ENCODE results near the gene LHFPL2. TPM values are rescaled to one million over a fixed set of nuclear protein-coding genes. Genes with fewer than 3 reads are reported as not detected.

The LHFPL2 gene
- total RNA-seq, 1 experiment from 2014 or later = 17.9 TPM

DNA sequence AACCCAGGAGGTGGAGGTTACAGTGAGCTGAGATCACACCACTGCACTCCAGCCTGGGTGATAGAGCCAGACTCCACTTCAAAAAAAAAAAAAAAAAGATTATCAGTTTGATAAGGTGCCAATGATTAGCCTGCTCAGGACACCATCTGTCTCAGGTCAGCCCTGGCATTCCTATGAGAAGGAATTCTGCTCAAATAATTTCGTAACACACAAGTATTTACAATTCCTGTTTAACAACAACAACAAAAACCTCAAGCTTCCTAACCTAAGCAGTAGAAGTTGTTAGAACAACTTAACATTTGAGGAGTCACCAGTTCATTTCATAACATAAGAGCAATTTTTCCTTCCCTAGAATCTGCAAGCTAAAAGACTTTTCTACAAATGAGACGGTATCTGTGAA is 85.0 kb downstream of the LHFPL2 start:
- BruUV-seq (replicated peaks) = TSS peak; percentile 25
- H3K9ac ChIP-seq (ENCODE audit: low read length) = no peak overlapping the region
- H2AFZ ChIP-seq (ENCODE audit: low read depth, low read length, poor library complexity, severe bottlenecking) = no peak overlapping the region
- ATAC-seq (no peak), DNase-seq (ENCODE audit: low read depth, low spot score) (no peak)
- RAD21 ChIA-PET (ENCODE audit: low non-redundant PET in 1 of 2, low total read pairs in 2 of 2, uncharacterized antibody in 2 of 2, unreplicated experiment in 2 of 2) = no interaction called here
- no peaks in the 10 kb centered on the region for H4K20me1 ChIP-seq (ENCODE audit: insufficient read depth)
- peaks cover 0 to 12% of the 10 kb centered on the region in 2 experiments; a peak in 2 of 4 replicates for H3K4me1 ChIP-seq (ENCODE audit: control insufficient read depth in 1 of 2, insufficient read depth in 2 of 2, low read length in 2 of 2)
- H3K27ac ChIP-seq (ENCODE audit: low read depth, low read length) = no peak overlapping the region
- no peaks in the 10 kb centered on the region for H3K9me3 ChIP-seq (ENCODE audit: control insufficient read depth in 1 of 2, insufficient read depth in 1 of 2, low read depth in 1 of 2, low read length in 2 of 2)
- CTCF ChIA-PET = no interaction called here
- H3K4me3 ChIP-seq (replicated peaks in 1 of 2; ENCODE audit: low read depth in 1 of 2, low read length in 2 of 2) = no peak overlapping the region
- intact Hi-C loops (cut with micrococcal nuclease) = no loop called here
- no peaks in the 10 kb centered on the region for H3K79me2 ChIP-seq (ENCODE audit: insufficient read depth, low read length)
- POLR2A ChIA-PET = no interaction called here
- H3K4me2 ChIP-seq (ENCODE audit: low read length) = no peak overlapping the region
- no peaks in the 10 kb centered on the region for H3K36me3 ChIP-seq (ENCODE audit: control insufficient read depth in 1 of 2, insufficient read depth in 2 of 2, low read length in 2 of 2)
- no peaks in the 10 kb centered on the region for H3K27me3 ChIP-seq (ENCODE audit: insufficient read depth, low read length)
- TF ChIP-seq ZNF274 (IDR thresholded peaks at IDR 0.05; ENCODE audit: low read depth, low read length) = no peak
- H3K9me2 ChIP-seq (ENCODE audit: insufficient read depth) = no peaks in the 10 kb centered on the region

- POLR2A ChIA-PET = no interaction called here
- CTCF ChIA-PET = no interaction called here
- TF ChIP-seq CEBPB (IDR thresholded peaks at IDR 0.05; ENCODE audit: low read depth) = no peak
- TF ChIP-seq JUND (IDR thresholded peaks at IDR 0.05) = no peak
- TF ChIP-seq SIN3A (IDR thresholded peaks at IDR 0.05; ENCODE audit: low read depth) = no peak
- TF ChIP-seq, protein P1, sequence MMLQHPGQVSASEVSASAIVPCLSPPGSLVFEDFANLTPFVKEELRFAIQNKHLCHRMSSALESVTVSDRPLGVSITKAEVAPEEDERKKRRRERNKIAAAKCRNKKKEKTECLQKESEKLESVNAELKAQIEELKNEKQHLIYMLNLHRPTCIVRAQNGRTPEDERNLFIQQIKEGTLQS (IDR thresholded peaks at IDR 0.05) = no peak
- TF ChIP-seq ZBTB33 (IDR thresholded peaks at IDR 0.05; ENCODE audit: extremely low read depth, insufficient replicate concordance, low read length) = no peak
- TF ChIP-seq ZNF274 (IDR thresholded peaks at IDR 0.05; ENCODE audit: low read depth, low read length) = no peak
- no peak for TF ChIP-seq ELF1 (IDR thresholded peaks at IDR 0.05; ENCODE audit: borderline replicate concordance, low read depth)
- TF ChIP-seq, protein P2, sequence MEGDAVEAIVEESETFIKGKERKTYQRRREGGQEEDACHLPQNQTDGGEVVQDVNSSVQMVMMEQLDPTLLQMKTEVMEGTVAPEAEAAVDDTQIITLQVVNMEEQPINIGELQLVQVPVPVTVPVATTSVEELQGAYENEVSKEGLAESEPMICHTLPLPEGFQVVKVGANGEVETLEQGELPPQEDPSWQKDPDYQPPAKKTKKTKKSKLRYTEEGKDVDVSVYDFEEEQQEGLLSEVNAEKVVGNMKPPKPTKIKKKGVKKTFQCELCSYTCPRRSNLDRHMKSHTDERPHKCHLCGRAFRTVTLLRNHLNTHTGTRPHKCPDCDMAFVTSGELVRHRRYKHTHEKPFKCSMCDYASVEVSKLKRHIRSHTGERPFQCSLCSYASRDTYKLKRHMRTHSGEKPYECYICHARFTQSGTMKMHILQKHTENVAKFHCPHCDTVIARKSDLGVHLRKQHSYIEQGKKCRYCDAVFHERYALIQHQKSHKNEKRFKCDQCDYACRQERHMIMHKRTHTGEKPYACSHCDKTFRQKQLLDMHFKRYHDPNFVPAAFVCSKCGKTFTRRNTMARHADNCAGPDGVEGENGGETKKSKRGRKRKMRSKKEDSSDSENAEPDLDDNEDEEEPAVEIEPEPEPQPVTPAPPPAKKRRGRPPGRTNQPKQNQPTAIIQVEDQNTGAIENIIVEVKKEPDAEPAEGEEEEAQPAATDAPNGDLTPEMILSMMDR (IDR thresholded peaks at IDR 0.05 in 2 of 3, conservative IDR thresholded peaks at IDR 0.05 in 1 of 3; ENCODE audit: borderline replicate concordance in 1 of 3, insufficient read depth in 1 of 3, low read depth in 2 of 3, low read length in 2 of 3) = no peak
- no peak for TF ChIP-seq SRF (IDR thresholded peaks at IDR 0.05; ENCODE audit: low read depth)
- no peak for TF ChIP-seq EZH2 (IDR thresholded peaks at IDR 0.05)
- no peak for TF ChIP-seq FOSL1 (IDR thresholded peaks at IDR 0.05; ENCODE audit: low read depth)
- TF ChIP-seq RAD21 (IDR thresholded peaks at IDR 0.05; ENCODE audit: low read depth) = no peak
- TF ChIP-seq SP1 (IDR thresholded peaks at IDR 0.05; ENCODE audit: low read depth) = no peak
These were observed 85.8 kb downstream of the LHFPL2 start for GRCh38 chr5:78562714-78563330.

More at GRCh38 chr5:78562714-78563330, 85.8 kb downstream of the LHFPL2 start:
- ATAC-seq = no peak
- no TSS peak for BruUV-seq (replicated peaks)
- H3K79me2 ChIP-seq (ENCODE audit: insufficient read depth, low read length) = no peaks in the 10 kb centered on the region
- no peak for DNase-seq (ENCODE audit: low read depth, low spot score)
- H3K27ac ChIP-seq (ENCODE audit: low read depth, low read length) = no peak overlapping the region
- no peaks in the 10 kb centered on the region for H4K20me1 ChIP-seq (ENCODE audit: insufficient read depth)
- H2AFZ ChIP-seq (ENCODE audit: low read depth, low read length, poor library complexity, severe bottlenecking) = no peak overlapping the region
- no peaks in the 10 kb centered on the region for H3K36me3 ChIP-seq (ENCODE audit: control insufficient read depth in 1 of 2, insufficient read depth in 2 of 2, low read length in 2 of 2)
- H3K4me2 ChIP-seq (ENCODE audit: low read length) = no peak overlapping the region
- H3K9me2 ChIP-seq (ENCODE audit: insufficient read depth) = no peaks in the 10 kb centered on the region
- intact Hi-C loops (cut with micrococcal nuclease) = no loop called here
- peaks cover 0 to 12% of the 10 kb centered on the region in 2 experiments; a peak in 2 of 4 replicates for H3K4me1 ChIP-seq (ENCODE audit: control insufficient read depth in 1 of 2, insufficient read depth in 2 of 2, low read length in 2 of 2)
- H3K27me3 ChIP-seq (ENCODE audit: insufficient read depth, low read length) = no peaks in the 10 kb centered on the region
- no peak overlapping the region for H3K4me3 ChIP-seq (replicated peaks in 1 of 2; ENCODE audit: low read depth in 1 of 2, low read length in 2 of 2)
- RAD21 ChIA-PET (ENCODE audit: low non-redundant PET in 1 of 2, low total read pairs in 2 of 2, uncharacterized antibody in 2 of 2, unreplicated experiment in 2 of 2) = no interaction called here
- H3K9ac ChIP-seq (ENCODE audit: low read length) = no peak overlapping the region
- H3K9me3 ChIP-seq (ENCODE audit: control insufficient read depth in 1 of 2, insufficient read depth in 1 of 2, low read depth in 1 of 2, low read length in 2 of 2) = no peaks in the 10 kb centered on the region
